GM18499 (cell line): ENCODE data around the gene GYG2.

ENCODE experiments used
- ATAC-seq: cut with Tn5 transposase; IDR thresholded peaks from one replicate; pipeline ENCODE4 v1.9.1; 2021; ENCODE audit warnings: moderate number of reproducible peaks; ENCODE audit not compliant: insufficient read depth, unreplicated experiment

GYG2 gene

DNA sequence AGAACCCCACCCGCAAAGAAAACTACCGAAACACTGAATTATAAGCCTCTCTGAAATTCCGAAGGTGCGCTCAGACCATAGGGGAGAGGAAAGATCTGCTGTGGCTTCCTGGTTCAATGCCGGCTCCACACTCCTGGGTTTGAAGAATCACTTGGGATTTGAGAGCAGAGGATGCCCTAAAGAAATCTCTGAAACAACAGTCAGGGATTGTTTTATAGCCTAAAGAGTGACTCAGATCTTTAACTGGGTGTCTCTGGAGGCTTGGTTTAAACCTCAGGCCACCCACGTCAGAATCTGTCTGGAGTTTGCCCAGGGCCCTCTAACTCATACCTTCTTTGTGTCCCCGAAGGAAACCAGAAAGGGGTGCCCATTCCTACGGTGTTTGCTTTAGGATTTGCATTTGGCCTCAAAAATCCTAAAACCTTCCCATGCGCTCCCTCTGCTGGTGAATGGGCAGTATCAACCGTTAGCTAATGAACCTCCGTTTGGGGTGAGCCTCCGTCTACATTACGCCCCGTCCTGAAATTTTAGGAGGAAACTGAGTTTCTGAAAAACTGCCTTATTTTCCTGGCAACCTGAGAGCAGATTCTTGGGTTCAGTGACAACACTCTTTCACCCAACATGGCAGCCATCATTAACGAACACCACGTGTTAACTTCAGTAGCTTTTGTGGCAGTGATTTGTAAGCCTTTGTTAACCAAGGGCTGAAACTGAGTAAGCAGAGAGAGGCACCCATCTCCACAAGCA, 16.4 kb upstream of the GYG2 start:
- peak; percentile 54 for ATAC-seq

DNA sequence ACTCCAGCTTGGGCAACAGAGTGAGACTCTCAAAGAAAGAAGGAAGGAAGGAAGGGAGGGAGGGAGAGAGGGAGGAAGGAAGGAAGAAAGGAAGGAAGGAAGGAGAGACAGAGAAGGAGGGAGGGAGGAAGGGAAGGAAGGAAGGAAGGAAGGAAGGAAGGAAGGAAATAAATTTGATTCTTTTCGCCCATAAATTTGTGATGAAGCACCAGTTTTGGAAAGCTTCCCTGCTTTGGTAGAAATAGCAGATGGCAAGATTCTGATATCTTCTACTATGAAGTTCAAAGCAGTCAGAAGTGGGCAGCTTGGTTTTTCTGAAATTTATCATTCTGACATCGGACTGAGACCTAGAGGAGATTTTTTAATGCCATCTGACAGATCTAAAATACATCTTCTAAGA, 11.7 kb upstream of the GYG2 start:
- ATAC-seq, result no peak

DNA sequence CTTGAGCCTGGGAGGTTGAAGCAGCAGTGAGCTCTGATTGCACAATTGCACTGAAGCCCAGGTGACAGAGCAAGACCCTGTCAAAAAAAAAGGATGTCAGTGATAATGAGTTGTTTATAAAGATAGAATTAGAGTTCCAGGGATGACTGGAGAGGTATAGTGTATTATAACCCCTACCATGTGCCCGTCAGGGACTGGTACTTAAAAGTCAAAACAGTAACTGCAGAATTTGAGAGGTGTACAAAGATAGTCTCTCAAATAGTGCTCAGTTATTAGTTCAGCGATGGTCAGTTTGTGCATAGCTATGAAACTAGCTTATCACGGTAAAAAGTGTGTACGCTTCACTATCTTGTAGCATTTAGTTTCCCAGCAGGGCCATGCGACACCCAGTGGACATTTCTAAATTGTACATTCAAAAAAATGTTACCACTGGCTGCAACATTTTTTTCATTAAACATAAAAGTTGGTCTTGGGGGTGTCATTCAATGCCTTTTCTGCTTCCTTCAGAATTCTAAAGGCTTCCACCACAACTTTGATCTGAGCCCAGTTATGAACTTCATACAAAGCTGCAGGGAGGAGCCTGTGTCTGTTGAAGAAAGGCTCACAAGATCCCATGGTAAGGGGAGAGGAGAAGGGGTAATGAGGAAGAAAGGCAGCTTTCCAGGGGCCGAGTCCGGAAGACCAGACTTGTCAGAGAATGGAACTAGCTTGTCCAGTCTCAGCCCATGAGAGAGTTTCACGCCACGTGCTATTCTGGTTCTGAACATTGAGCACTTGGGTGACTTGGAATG, 9.2 kb upstream of the GYG2 start:
- no peak for ATAC-seq

DNA sequence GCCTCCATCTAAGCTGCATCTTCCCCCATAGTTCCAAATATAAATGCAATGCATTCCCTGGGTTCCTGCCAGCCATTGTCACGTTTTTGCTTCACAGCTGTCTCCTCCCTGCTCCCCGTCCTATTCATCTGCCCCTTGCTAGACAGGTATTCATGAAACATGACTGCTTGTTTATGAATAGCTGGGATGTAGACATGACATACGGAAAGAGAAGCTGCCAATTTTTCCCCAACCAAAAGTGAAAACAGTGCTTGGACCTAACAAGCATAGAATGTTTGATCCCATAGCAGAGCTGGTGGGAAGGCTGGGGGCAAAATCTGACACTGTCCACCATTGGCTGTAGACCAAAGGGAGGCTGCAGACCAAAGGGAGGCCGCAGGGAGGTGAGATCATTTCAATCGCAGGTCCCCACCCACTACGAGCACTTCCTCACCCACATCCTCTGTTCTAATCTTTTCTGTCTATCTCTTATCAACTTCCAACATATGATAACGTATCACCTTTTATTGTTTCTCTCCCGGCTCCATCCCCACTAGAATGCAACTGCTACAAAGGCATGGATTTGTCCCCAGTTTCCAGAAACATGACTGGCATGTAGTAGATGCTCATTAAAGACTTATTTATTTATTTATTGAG, 8.5 kb upstream of the GYG2 start:
- ATAC-seq, result no peak

DNA sequence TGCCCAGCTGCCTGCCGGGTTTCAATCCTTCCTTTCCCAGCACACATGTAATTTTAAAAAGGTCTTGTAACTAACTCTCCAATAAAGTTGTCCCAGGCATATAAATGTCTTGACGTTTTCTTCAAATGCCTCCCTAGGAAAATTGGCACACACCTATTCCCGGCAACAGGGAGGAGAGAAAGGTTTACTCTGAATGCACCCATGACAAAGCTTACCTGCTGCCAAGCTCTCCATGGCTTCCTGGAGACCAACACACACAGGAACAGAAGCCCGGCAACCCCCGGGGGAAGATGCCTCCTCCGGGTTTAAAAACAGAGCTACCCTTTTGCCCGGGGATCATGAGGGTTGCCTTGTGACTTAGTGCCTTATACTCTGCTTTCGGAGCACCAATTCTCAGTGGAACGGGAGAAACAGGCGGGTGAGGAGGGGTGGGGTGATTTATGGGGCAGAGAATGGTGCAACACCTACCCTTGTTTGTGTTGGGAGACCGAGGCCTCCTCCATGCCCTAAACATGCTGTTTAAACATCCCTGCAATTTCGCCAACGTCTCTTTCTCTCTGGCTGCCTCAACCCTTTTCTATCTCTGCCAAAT, 4.8 kb upstream of the GYG2 start:
- ATAC-seq, result no peak

DNA sequence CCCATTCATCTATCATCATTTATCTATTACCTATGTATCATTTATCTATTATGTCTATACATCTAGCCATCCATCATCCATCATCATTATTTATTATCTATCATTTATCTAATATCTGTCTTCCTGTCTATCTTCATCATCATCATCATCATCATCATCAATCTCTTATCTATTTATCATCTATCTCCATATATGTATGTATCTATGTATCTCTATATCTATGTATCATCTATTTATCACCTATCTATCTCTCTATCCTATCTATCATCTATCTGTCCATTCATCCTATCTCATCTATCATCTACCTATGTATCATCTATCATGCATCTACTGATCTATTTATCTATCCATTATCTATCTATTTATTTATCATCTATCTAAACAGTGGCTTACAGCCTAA, 3.8 kb upstream of the GYG2 start:
- ATAC-seq, result no peak

DNA sequence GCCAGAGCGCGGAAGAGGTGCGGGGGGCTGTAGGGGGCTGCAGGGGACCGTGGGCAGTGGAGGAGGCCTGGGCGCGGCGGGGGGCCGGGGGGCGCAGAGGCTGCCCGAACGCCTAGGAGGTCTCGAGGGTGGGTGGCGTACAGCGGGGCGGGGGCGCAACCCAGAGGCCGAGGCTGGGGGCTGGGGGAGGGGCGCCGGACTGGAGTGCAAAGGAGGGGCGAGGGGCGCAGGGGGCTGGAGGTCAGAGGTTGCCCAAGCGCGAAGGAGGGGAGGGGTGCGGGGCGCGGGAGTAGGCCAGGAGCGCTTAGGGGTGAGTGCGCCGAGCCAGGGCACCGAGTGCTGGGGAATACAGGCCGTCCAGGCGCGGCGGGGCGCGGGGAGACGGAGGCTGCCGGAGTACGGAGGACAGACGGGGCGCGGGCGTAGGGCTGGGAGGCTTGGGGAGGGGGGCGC, 255 bp downstream of the GYG2 start:
- no peak for ATAC-seq

DNA sequence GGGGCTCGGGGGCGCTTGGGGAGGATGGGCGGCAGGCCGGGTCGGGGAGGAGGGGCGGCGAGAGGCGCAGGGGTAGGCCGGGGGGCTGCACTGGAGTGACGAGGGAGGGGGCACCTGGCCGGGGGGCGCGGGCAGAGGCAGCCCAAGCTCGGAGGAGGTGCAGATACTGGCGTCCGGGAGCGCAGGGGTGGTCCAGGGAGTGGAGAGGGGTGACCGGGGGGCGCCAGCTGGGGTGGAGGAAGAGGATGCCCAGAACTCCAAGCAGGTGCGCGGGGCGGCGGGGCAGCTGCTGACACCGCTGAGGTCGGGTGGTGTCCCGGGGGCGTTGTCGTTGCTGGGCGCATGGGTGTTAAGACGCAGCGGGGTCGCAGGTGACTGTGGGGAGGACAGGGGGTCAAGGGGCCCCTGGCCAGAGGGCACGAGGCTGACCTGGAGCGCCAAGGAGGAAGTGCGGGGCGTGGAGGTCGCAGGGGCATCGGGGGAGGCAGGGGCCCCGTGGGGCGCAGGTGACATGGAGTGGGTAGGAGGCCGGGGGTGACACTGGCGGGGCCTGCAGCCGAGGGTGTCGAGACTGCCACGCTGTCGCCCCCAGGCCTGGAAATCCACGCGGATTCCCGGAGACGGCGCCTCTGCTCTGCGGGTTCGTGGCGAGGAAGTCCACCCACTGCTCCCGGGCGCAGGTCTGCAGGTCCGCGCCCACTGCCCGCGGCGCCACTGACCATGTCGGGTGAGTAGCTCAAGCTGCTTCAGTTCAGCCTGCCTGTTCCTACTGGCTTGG, 928 bp downstream of the GYG2 start:
- no peak for ATAC-seq

DNA sequence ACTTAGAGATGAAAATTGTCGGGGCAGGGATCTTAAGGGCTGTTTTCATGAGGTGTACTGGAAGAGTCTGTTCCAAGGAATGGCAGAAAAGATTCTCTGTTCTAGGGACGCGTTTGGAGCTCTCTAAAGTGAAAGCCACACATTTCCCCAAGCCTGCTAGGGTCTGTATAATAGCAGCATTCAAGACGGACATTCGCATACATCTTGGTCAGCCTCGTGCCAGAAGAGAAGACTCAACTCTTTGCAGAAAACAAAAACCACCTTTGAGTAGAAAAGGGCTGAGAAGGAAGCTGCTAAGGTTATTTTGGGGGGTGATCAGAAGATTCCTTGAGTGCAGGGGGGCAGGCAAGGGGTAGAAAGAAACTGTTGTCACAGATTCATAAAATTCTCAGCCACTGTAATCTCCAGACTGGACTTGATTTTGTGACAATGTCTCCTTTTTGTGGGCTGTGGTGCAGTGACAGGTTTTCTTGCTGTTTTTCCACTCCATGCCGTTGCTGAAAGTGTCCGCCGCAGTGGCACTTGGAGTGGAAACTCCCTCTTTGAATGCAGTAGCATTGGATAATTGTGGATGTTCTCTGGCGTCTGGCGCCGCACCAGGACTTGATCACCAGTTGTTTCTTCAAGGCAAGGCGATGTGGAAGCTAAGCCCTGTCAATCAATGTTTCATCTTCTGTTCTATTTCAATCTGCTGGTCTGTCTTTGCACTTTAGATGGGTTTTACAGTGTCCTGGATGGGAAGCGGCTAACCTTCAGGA, 2.9 kb downstream of the GYG2 start:
- ATAC-seq, result no peak

DNA sequence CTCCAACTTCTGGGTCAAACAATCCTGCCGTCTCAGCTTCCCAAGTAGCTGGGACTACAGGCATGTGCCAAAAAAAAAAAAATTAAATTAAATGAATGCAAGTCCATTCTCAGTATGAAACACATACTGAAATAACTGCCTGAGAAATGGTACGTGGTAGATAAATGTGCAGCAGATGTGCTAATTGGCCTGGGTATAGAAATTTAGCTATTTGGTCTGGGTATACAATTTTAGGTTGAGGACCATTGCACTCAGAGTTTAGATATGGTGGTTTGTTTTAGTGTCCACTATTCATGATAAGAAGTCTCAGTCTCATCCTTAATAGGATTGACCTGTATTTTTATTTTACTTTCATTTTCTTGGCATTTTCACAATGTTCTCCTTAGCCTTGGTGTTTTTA, 9.2 kb downstream of the GYG2 start:
- ATAC-seq, result no peak

DNA sequence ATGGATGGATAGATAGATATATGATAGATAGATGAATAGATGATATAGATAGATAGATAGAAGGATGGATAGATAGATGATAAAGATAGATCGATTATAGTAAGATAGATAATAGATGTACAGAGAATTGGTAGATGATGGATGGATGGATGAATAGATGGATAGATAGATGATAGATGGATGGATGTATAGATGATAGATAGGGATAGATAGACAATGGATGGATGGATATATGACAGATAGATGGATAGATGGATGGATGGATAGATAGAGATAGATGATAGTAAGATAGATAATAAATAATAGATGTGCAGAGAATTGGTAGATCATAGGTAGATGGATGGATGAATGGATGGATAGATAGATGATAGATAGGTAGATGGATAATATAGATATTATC, 12.2 kb downstream of the GYG2 start:
- ATAC-seq, result no peak

DNA sequence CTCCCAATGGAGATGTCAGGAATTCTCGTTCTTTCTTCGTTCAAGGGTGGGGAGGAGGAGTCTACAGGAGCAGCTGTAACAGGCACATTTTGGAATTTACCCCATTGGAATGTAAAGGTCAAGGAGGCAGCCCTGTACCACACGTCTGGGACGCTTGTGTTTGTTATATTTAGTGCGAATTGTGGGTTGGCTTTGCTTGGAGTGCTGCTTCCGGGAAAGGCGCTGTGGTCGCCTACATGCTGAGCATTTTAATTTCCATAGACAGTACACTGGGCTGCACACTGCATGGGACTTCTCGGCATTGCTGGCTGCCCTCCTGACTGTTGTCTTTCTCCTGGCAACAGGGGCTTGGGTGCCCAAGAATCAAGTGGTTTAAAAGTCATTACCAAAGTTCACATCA, 12.8 kb downstream of the GYG2 start:
- ATAC-seq, result no peak

DNA sequence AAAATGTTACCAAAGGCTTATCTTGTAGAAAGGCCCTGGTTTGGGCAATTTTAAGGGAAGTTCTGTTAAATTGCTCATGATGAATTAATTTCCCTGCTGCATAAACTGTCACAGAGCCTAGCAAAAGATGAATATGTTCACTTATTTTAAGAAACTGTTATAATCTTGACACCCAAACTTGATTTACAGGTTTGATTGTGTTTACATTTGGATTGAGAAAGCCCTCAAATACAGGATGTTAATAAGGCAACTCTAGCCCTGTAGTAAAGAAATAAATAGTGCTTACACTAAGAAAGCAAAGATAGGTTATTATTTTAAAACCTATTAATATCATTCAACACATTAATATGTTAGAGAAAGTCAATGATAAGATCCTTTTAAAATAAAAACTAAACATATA, 18.3 kb downstream of the GYG2 start:
- ATAC-seq, result no peak

DNA sequence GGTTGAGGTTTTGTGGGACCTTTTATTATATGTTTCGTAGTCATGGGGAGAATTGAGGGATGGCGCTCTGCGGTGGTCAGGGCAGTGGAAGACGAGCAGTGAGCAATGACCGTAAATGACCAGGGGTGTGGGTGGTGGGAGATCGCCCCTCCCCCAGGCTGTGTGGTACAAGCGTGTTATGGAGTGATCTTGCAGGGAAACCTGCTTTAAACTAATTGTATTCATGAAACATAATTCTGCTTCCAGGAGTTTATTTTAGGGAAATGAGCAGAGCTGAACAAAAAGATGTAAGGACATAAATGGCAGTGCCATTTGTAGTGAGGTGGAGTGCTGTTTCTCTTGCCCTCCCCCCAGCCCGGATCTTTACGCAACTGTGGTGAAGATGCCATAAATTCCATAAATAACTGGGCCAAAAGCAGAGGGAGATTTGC, 20.2 kb downstream of the GYG2 start:
- ATAC-seq, result no peak

DNA sequence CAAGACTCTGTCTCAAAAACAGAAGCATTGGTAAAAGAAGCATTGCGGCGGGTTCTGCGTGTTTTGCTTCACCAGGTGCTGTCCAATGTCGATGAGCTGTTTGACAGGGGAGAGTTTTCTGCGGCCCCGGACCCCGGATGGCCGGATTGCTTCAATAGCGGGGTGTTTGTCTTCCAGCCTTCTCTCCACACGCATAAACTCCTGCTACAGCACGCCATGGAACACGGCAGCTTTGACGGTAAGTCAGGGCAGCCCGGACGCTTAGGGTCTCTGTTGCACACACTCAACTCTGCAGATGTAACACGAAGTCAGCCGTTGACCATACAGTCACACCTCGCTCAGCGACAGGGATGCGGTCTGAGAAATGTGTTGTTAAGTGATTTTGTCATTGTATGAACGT, 26.2 kb downstream of the GYG2 start:
- ATAC-seq, result no peak

DNA sequence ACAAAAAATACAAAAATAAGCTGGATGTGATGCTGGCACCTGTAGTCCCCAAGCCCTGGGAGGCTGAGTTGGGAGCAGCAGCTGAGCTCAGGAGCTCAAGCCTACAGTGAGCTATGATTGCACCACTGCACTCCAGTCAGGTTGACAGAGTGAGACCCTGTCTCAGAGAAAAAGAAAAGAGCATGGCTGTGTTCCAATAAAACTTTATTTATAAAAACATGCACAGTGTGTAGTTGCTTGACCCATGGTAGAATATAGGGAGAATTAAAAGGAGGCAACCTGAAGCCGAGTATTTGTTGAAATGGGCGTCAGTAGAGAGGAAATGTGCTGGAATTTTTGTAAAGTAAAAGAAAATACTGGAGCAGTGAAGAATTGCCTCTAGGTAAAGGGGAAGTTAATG, 27.0 kb downstream of the GYG2 start:
- no peak for ATAC-seq

DNA sequence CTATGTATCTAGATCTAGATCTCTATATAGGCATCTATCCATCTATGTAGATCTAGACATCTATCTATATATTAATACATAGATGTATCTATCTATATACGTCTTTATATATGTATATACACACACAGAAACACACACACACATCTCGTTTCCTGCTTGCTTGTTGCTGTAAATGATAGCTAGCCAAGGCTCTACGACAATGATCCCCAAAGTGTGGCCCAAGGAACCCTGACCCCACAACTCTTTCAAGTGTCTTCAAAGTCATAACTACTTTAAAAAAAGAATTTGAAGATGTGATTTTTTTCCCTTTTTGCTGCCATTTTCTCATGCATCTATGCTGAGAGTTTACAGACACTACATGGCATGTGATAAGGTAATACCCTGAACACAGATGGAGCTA, 28.8 kb downstream of the GYG2 start:
- ATAC-seq, result no peak

DNA sequence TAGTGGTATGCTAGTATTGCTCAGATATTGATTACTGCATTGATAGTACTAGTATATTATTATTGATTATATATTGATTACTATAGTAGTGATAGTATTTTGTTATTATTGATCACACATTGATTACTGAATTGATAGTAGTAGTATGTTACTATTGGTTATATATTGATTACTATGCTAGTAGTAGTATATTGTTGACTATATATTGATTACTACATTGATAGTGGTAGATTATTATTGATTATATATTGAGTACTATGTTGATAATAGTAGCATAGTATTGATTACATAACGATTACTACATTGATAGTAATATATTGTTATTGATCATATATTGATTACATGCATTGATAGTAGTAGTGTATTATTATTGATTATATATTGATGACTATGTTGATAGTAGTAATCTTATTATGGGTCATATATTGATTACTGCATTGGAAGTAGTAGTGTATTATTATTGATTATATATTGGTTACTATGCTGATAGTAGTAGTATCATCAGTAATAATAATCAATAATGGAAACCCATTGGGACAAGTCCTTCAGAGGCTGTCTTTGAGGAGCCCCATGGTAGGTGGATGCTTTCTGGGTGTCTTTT, 30.6 kb downstream of the GYG2 start:
- no peak for ATAC-seq

DNA sequence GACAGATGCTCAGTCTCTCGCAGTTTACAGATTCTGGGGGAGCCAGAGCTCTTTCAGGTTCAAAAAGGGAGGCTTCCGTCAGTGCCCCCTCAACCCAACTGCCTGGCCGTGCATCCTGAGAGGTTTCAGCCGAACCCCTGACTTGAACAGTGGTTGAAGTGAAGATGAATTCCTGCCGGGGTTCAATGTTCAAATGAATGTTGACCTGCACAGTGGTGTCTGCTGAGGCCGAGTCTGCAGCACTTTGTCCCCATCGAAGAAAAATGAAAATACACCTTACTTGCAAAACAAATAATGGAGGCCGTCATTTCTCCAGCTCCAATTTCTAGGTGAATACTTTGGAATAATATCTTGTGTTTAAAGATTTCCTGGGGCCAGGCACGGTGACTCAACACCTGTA, 33.7 kb downstream of the GYG2 start:
- no peak for ATAC-seq
